ENCODE results near the gene GRIN2C. TPM values are rescaled to one million over a fixed set of nuclear protein-coding genes. Genes with fewer than 3 reads are reported as not detected.

The GRIN2C gene
- total RNA-seq, 2 experiments from 2014 or later: not detected

DNA sequence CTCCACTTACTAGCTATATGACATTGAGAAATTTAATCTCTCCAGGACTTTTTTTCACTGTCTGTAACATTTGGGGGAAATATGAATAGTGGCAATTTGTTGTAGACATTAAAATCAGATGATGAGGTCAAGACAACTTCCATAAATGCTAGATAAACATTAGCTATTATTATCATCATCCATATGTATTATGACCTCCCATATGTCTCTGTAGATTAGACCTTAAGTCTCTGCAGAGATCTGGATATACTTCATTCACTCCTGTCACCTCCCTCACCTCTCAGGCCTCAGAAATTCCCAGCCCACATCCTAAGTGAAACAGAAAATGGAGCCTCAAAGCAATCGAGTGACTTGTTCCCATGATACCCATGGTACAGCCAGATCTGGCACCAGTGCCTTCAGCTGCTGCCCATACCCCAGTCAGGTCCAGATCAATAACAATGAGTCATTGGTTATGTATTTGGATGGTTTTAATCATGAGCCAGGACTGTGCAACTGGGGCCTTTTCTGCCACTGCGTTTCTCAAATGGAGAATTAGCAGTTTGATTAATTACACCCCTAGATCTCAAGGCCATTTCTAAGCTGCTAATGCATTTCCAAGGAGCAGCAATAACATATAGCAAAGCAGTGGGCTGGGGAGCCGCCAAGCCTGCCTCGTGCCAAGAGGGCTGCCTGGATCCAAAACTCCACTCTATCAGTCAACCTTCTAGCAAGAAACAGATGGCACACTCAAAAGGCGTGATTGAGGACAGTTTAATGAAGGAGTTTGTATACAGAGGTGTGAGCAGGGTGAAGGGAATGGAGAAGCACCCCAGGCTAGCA lies 15.7 kb upstream of the GRIN2C start:
- TF ChIP-seq, protein P1, sequence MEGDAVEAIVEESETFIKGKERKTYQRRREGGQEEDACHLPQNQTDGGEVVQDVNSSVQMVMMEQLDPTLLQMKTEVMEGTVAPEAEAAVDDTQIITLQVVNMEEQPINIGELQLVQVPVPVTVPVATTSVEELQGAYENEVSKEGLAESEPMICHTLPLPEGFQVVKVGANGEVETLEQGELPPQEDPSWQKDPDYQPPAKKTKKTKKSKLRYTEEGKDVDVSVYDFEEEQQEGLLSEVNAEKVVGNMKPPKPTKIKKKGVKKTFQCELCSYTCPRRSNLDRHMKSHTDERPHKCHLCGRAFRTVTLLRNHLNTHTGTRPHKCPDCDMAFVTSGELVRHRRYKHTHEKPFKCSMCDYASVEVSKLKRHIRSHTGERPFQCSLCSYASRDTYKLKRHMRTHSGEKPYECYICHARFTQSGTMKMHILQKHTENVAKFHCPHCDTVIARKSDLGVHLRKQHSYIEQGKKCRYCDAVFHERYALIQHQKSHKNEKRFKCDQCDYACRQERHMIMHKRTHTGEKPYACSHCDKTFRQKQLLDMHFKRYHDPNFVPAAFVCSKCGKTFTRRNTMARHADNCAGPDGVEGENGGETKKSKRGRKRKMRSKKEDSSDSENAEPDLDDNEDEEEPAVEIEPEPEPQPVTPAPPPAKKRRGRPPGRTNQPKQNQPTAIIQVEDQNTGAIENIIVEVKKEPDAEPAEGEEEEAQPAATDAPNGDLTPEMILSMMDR (IDR thresholded peaks at IDR 0.05): no peak
- no peaks in the 10 kb centered on the region for H3K36me3 ChIP-seq (ENCODE audit: insufficient read depth, low read length)
- no peak overlapping the region for H3K27ac Mint-ChIP-seq
- peaks cover 25% of the 10 kb centered on the region for H3K4me1 ChIP-seq (ENCODE audit: insufficient read depth, low read length)
- H3K9me3 Mint-ChIP-seq: no peaks in the 10 kb centered on the region
- POLR2A ChIA-PET: no interaction called here
- peaks cover 24% of the 10 kb centered on the region for H3K4me1 Mint-ChIP-seq (ENCODE audit: low read depth)
- H3K9me3 ChIP-seq (ENCODE audit: control insufficient read depth in 1 of 2, insufficient read depth in 1 of 2, low read length in 2 of 2): no peaks in the 10 kb centered on the region
- H3K27me3 Mint-ChIP-seq: no peaks in the 10 kb centered on the region
- no peak overlapping the region for H3K27ac ChIP-seq (ENCODE audit: low read depth in 1 of 2, low read length in 2 of 2)
- H3K27me3 ChIP-seq (ENCODE audit: control insufficient read depth in 1 of 2, insufficient read depth in 2 of 2, low read length in 2 of 2): no peaks in the 10 kb centered on the region
- H3K4me3 ChIP-seq (ENCODE audit: low read length): no peak overlapping the region
- peaks cover 5% of the 10 kb centered on the region for H3K36me3 Mint-ChIP-seq (ENCODE audit: low read depth)
- ATAC-seq (ENCODE audit: poor library complexity): no peak
- peak overlapping the region; percentile 4 for H3K4me3 Mint-ChIP-seq
- DNase-seq: no peak
- intact Hi-C loops (cut with DNase I, micrococcal nuclease): loop anchor here in 1 of 2 experiments (5.0 kb wide), 1 partner anchor 792 kb away; the partner anchor contains the start of genes RECQL5 and SAP30BP
- CTCF ChIA-PET: no interaction called here

DNA sequence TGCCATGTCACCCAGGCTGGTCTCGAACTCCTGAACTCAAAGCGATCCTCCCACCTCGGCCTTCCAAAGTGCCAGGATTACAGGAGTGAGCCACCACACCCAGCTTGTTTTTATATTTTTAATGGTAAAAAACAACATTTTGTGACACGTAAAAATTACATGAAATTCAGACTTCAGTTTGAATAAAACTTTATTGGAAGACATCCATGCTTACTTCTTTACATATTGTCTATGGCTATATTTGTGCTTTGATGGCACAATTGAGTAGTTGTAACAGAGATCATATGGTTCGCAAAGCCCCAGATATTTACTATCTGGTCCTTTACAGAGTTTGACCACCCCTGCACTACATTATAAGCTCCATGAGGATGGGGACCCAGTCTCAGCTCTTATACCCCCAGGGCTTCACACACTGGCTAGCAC lies 14.9 kb upstream of the GRIN2C start:
- Mint-ChIP-seq H3K36me3 (ENCODE audit: low read depth) (peaks cover 5% of the 10 kb centered on the region), H3K27ac (peak overlapping the region; percentile 92), H3K4me1 (ENCODE audit: low read depth) (peaks cover 24% of the 10 kb centered on the region), H3K27me3 (no peaks in the 10 kb centered on the region), H3K4me3 (peak overlapping the region; percentile 14), H3K9me3 (no peaks in the 10 kb centered on the region)
- Histone ChIP-seq H3K9me3 (ENCODE audit: control insufficient read depth in 1 of 2, insufficient read depth in 1 of 2, low read length in 2 of 2) (no peaks in the 10 kb centered on the region), H3K27ac (ENCODE audit: low read depth in 1 of 2, low read length in 2 of 2) (no peak overlapping the region), H3K4me1 (ENCODE audit: insufficient read depth, low read length) (peaks cover 25% of the 10 kb centered on the region), H3K27me3 (ENCODE audit: control insufficient read depth in 1 of 2, insufficient read depth in 2 of 2, low read length in 2 of 2) (no peaks in the 10 kb centered on the region), H3K36me3 (ENCODE audit: insufficient read depth, low read length) (peaks cover 2% of the 10 kb centered on the region), H3K4me3 (ENCODE audit: low read length) (no peak overlapping the region)
- CTCF ChIA-PET: interaction anchor here (0.8 kb wide), 1 partner anchor 32 kb away, joined by 3 read pairs; no protein-coding TSS in a partner anchor
- ATAC-seq (ENCODE audit: poor library complexity): no peak
- POLR2A ChIA-PET: interaction anchor here (1.7 kb wide), 1 partner anchor 138 kb away, joined by 6 read pairs; the partner anchor contains the start of gene MRPL58
- no peak for DNase-seq
- intact Hi-C loops (cut with DNase I, micrococcal nuclease): loop anchor here in 1 of 2 experiments (5.0 kb wide), 3 partner anchors 97 to 793 kb away; partner anchors contain the start of genes GGA3, MRPS7, NAT9 and RECQL5
- TF ChIP-seq, protein P1 (IDR thresholded peaks at IDR 0.05): no peak

DNA sequence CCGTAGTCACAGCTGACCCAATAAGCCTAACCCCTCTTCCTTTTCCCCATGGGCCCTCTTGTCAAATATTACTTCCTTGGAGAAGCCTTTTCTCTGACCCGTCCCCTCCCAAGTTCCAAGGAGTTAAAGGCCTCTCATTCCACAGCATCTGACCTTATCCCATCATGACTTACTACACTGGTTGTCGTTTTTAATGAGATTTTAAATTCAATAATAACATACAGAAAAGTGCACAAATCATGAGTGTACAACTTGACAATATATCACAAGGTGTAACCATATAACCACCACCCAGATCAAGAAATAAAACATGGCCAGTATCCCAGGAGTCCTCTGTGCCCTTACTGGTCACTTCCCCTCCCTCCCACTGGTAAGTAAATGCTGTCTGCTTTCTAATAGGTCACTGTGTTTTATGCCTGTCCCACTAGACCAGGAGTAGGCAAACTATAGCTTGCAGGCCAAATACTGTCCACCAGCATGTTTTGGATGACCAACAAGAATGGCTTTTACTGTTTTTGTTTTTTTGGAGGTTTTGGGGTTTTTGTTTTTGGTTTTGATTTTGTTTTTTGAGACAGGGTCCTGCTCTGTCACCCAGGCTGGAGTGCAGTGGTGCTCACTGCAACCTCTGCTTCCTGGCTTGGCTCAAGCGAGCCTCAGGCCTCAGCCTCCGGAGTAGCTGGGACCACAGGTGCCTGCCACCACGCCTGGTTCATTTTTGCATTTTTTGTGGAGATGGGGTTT lies 14.4 kb upstream of the GRIN2C start:
- no peaks in the 10 kb centered on the region for H3K9me3 Mint-ChIP-seq
- ATAC-seq (ENCODE audit: poor library complexity): no peak
- CTCF ChIA-PET: interaction anchor here (0.8 to 1.6 kb wide), 3 partner anchors 12 to 31 kb away, joined by 3 to 9 read pairs (median 9); partner anchors contain the start of gene GRIN2C
- peaks cover 5% of the 10 kb centered on the region for H3K36me3 Mint-ChIP-seq (ENCODE audit: low read depth)
- TF ChIP-seq, protein P1 (IDR thresholded peaks at IDR 0.05): no peak
- peak overlapping the region; percentile 90 for H3K4me3 Mint-ChIP-seq
- intact Hi-C loops (cut with DNase I, micrococcal nuclease): loop anchor here (2.0 to 5.0 kb wide), 3 partner anchors 21 to 388 kb away; partner anchors contain the start of genes GGA3 (in 1 of the 2), MRPS7 (in 1 of the 2) and NAT9 (in 1 of the 2)
- POLR2A ChIA-PET: interaction anchor here (0.7 to 1.9 kb wide), 17 partner anchors 12 to 981 kb away, joined by 3 to 17 read pairs (median 5); partner anchors contain the start of genes GGA3, HID1, MIF4GD and MRPL58
- no peak for DNase-seq
- Histone ChIP-seq H3K9me3 (ENCODE audit: control insufficient read depth in 1 of 2, insufficient read depth in 1 of 2, low read length in 2 of 2) (no peaks in the 10 kb centered on the region), H3K4me3 (ENCODE audit: low read length) (peak overlapping the region; percentile 67), H3K36me3 (ENCODE audit: insufficient read depth, low read length) (peaks cover 3% of the 10 kb centered on the region), H3K27ac (ENCODE audit: low read depth in 1 of 2, low read length in 2 of 2) (peak overlapping the region; percentile 89 to 92), H3K27me3 (ENCODE audit: control insufficient read depth in 1 of 2, insufficient read depth in 2 of 2, low read length in 2 of 2) (no peaks in the 10 kb centered on the region), H3K4me1 (ENCODE audit: insufficient read depth, low read length) (peaks cover 25% of the 10 kb centered on the region)
- H3K27me3 Mint-ChIP-seq: no peaks in the 10 kb centered on the region
- peaks cover 24% of the 10 kb centered on the region for H3K4me1 Mint-ChIP-seq (ENCODE audit: low read depth)
- H3K27ac Mint-ChIP-seq: peak overlapping the region; percentile 92
